ENCODE results near the gene UAP1L1. TPM values are rescaled to one million over a fixed set of nuclear protein-coding genes. Genes with fewer than 3 reads are reported as not detected.
A peak's percentile ranks its signal among the peaks of the same experiment; 100 is the strongest.

Gene UAP1L1
- total and polyA plus RNA-seq, 2 of the 4 experiments (the other 2 are of a cell fraction), result 2.3 to 9.8 TPM

- H3K4me1 ChIP-seq (ENCODE audit: control insufficient read depth, insufficient read depth, low read length), result peaks cover 3% of the 10 kb centered on the region; the same call in 1 of the 2 replicates
- no peak overlapping the region for H2BK120ac ChIP-seq (ENCODE audit: low read depth, low read length)
Observed at GRCh38 chr9:137054932-137055384, 22.4 kb upstream of the UAP1L1 start.

More at GRCh38 chr9:137054932-137055384, 22.4 kb upstream of the UAP1L1 start:
- TF ChIP-seq RAD21 (IDR thresholded peaks at IDR 0.05; ENCODE audit: low read length) (no peak), SMC3 (IDR thresholded peaks at IDR 0.05; ENCODE audit: low read depth, low read length) (no peak), MAZ (IDR thresholded peaks at IDR 0.05; ENCODE audit: borderline replicate concordance, low read depth, low read length) (no peak), ELK1 (IDR thresholded peaks at IDR 0.05; ENCODE audit: borderline replicate concordance, low read depth, low read length) (no peak), NFE2L2 (IDR thresholded peaks at IDR 0.05; ENCODE audit: low read depth, low read length) (no peak), RFX5 (IDR thresholded peaks at IDR 0.05; ENCODE audit: low read depth, low read length) (no peak), POLR2A (IDR thresholded peaks at IDR 0.05; ENCODE audit: low read depth, low read length) (no peak), MXI1 (IDR thresholded peaks at IDR 0.05; ENCODE audit: borderline replicate concordance, low read depth, low read length) (no peak), RCOR1 (IDR thresholded peaks at IDR 0.05; ENCODE audit: insufficient replicate concordance, low read length) (no peak), USF2 (IDR thresholded peaks at IDR 0.05; ENCODE audit: low read depth, low read length) (no peak), CEBPB (IDR thresholded peaks at IDR 0.05; ENCODE audit: low read depth, low read length) (no peak), FOS (IDR thresholded peaks at IDR 0.05; ENCODE audit: low read depth, low read length) (no peak), CTCF (conservative IDR thresholded peaks at IDR 0.05; ENCODE audit: low read depth, low read length) (no peak), CHD1 (IDR thresholded peaks at IDR 0.05; ENCODE audit: low read depth, low read length) (no peak), BHLHE40 (IDR thresholded peaks at IDR 0.05; ENCODE audit: low read depth, low read length) (no peak), MAFK (IDR thresholded peaks at IDR 0.05; ENCODE audit: low read depth, low read length) (no peak)
- CTCF ChIA-PET, result interaction anchor here (1.4 kb wide), 1 partner anchor 8 kb away, joined by 6 read pairs; the partner anchor contains the start of gene NPDC1
- H3K9me1 ChIP-seq (ENCODE audit: insufficient read depth, low read length), result no peaks in the 10 kb centered on the region
- WGBS, 2 experiments (ENCODE audit: extremely low coverage in 2 of 2, insufficient read length in 1 of 2), result 63% methylated on average over 9 of the region's 17 CpGs; no CpG with 5 or more reads in 1 of the 2 experiments
- H3K14ac ChIP-seq (replicated peaks; ENCODE audit: low read depth, low read length), result no peak overlapping the region
- H3K4me3 ChIP-seq (ENCODE audit: insufficient read depth, low read depth, low read length), result no peak overlapping the region
- no TSS peak for BruUV-seq (replicated peaks)
- H3K9me3 ChIP-seq (ENCODE audit: control insufficient read depth, insufficient read depth, low read length), result no peaks in the 10 kb centered on the region
- H3K18ac ChIP-seq (ENCODE audit: low read depth, low read length), result no peak overlapping the region
- H3K9ac ChIP-seq (ENCODE audit: low read depth, low read length), result no peak overlapping the region
- no peak overlapping the region for H2BK15ac ChIP-seq (ENCODE audit: low read depth, low read length)
- in situ Hi-C loops (cut with MboI; ENCODE audit: low sequenced_read_pairs), result no loop called here
- no peak overlapping the region for H2AK9ac ChIP-seq (replicated peaks; ENCODE audit: low read depth, low read length, poor library complexity)
- no peak overlapping the region for H2AK5ac ChIP-seq (ENCODE audit: low read depth, low read length)
- H3K27ac ChIP-seq (ENCODE audit: insufficient read depth, low read length), result no peak overlapping the region
- H4K91ac ChIP-seq (ENCODE audit: insufficient read depth, low read depth, low read length), result no peak overlapping the region
- dilution Hi-C loops (cut with HindIII; ENCODE audit: low sequenced_read_pairs, unreplicated experiment), result no loop called here
- POLR2A ChIA-PET (ENCODE audit: unreplicated experiment), result no interaction called here
- H3K4me2 ChIP-seq (ENCODE audit: low read depth, low read length), result no peak overlapping the region
- H3K23ac ChIP-seq (ENCODE audit: low read depth, low read length), result no peak overlapping the region
- ATAC-seq (ENCODE audit: low read depth) (no peak), DNase-seq (no peak)
- no peaks in the 10 kb centered on the region for H3K79me1 ChIP-seq (ENCODE audit: low read depth in 1 of 2, low read length in 2 of 2)
- H2BK20ac ChIP-seq (ENCODE audit: low read depth, low read length), result no peak overlapping the region
- no peaks in the 10 kb centered on the region for H3K36me3 ChIP-seq (ENCODE audit: control insufficient read depth, insufficient read depth, low read length)
- no peak overlapping the region for H2BK5ac ChIP-seq (ENCODE audit: low read depth, low read length, poor library complexity, severe bottlenecking)
- H3K56ac ChIP-seq (ENCODE audit: extremely low read depth, insufficient read depth, low read length), result no peak overlapping the region
- no peak overlapping the region for H4K5ac ChIP-seq (ENCODE audit: low read depth, low read length)
- peaks cover 61% of the 10 kb centered on the region for H3K27me3 ChIP-seq (ENCODE audit: control insufficient read depth, insufficient read depth, low read length)
- H4K20me1 ChIP-seq (ENCODE audit: insufficient read depth, low read length), result no peaks in the 10 kb centered on the region
- H3K4ac ChIP-seq (ENCODE audit: low read depth, low read length), result no peak overlapping the region
- peak overlapping the region; percentile 11 for H2AFZ ChIP-seq (replicated peaks; ENCODE audit: low read length, poor library complexity)
- H4K8ac ChIP-seq (ENCODE audit: low read depth in 2 of 2, low read length in 2 of 2), result no peak overlapping the region
- intact Hi-C loops (cut with micrococcal nuclease), result no loop called here
